Body of pancreas (tissue), 4 donors: ENCODE measurements around the gene TBX18.

ENCODE experiments used
- CTCF ChIP-seq, 7 experiments: fragments of 450-650 bp in 4 of 7; fragments of 200-600 bp in 3 of 7; sonication (generic) in 3 of 7; IDR thresholded peaks; one replicate each; pipeline ENCODE4 v1.5.1; 2016 to 2019; ENCODE audit warnings: antibody characterized with exemption in 7 of 7
- POLR2A ChIP-seq, 3 donors: fragments of 450-650 bp; IDR thresholded peaks; one replicate each; pipeline ENCODE4 v1.6.1; 2016; ENCODE audit warnings: antibody characterized with exemption in 3 of 3, mild to moderate bottlenecking in 2 of 3

GRCh38 chr6:84756466-84756865 lies 7.9 kb downstream of the TBX18 start:
- TF ChIP-seq CTCF (IDR thresholded peaks at IDR 0.05) (no peak), POLR2A (IDR thresholded peaks at IDR 0.05) (no peak)
